ENCODE measurements around the gene SPINK8. TPM values are rescaled to one million over a fixed set of nuclear protein-coding genes. Genes with fewer than 3 reads are reported as not detected.

Gene SPINK8
- total and polyA plus RNA-seq, 2 donors from 2014 or later, result not detected

- H3K4me1 ChIP-seq (ENCODE audit: control insufficient read depth in 2 of 3, insufficient read depth in 2 of 3, low read depth in 1 of 3, low read length in 3 of 3), result no peaks in the 10 kb centered on the region
- H3K27ac ChIP-seq (ENCODE audit: low read depth in 2 of 2, low read length in 2 of 2), result no peak overlapping the region
- intact Hi-C loops (cut with DNase I), result no loop called here
- DNase-seq (no peak), FAIRE-seq (no peak)
- TF ChIP-seq CTCF (IDR thresholded peaks at IDR 0.05; ENCODE audit: borderline replicate concordance, extremely low read depth, insufficient read depth), result no peak
- H3K36me3 ChIP-seq (ENCODE audit: control insufficient read depth in 2 of 3, insufficient read depth in 3 of 3, low read length in 3 of 3), result no peaks in the 10 kb centered on the region
- H3K9ac ChIP-seq (ENCODE audit: low read length in 3 of 3), result no peak overlapping the region
- H3K27me3 ChIP-seq (ENCODE audit: control insufficient read depth, insufficient read depth, low read length), result no peaks in the 10 kb centered on the region
- H3K4me3 ChIP-seq (ENCODE audit: low read length in 3 of 3), result no peak overlapping the region
- no peaks in the 10 kb centered on the region for H3K9me3 ChIP-seq (ENCODE audit: control insufficient read depth in 2 of 3, insufficient read depth in 1 of 3, low read length in 3 of 3)
Observed at GRCh38 chr3:48285675-48286074, 47.8 kb downstream of the SPINK8 start.

GRCh38 chr3:48285132-48285531 is 48.3 kb downstream of the SPINK8 start:
- Histone ChIP-seq H3K9ac (ENCODE audit: low read length in 3 of 3) (no peak overlapping the region), H3K27me3 (ENCODE audit: control insufficient read depth, insufficient read depth, low read length) (no peaks in the 10 kb centered on the region), H3K36me3 (ENCODE audit: control insufficient read depth in 2 of 3, insufficient read depth in 3 of 3, low read length in 3 of 3) (no peaks in the 10 kb centered on the region), H3K27ac (ENCODE audit: low read depth in 2 of 2, low read length in 2 of 2) (no peak overlapping the region), H3K4me1 (ENCODE audit: control insufficient read depth in 2 of 3, insufficient read depth in 2 of 3, low read depth in 1 of 3, low read length in 3 of 3) (no peaks in the 10 kb centered on the region), H3K4me3 (ENCODE audit: low read length in 3 of 3) (no peak overlapping the region), H3K9me3 (ENCODE audit: control insufficient read depth in 2 of 3, insufficient read depth in 1 of 3, low read length in 3 of 3) (no peaks in the 10 kb centered on the region)
- TF ChIP-seq CTCF (IDR thresholded peaks at IDR 0.05; ENCODE audit: borderline replicate concordance, extremely low read depth, insufficient read depth), result no peak
- intact Hi-C loops (cut with DNase I), result no loop called here
- FAIRE-seq, result no peak
- DNase-seq, result no peak

GRCh38 chr3:48280881-48281280 is 52.6 kb downstream of the SPINK8 start:
- FAIRE-seq (no peak), DNase-seq (peak in 2 of 5 donors; percentile 40 to 46)
- H3K27me3 ChIP-seq (ENCODE audit: control insufficient read depth, insufficient read depth, low read length), result no peaks in the 10 kb centered on the region
- intact Hi-C loops (cut with DNase I), result no loop called here
- no peak overlapping the region for H3K4me3 ChIP-seq (ENCODE audit: low read length in 3 of 3)
- H3K9me3 ChIP-seq (ENCODE audit: control insufficient read depth in 2 of 3, insufficient read depth in 1 of 3, low read length in 3 of 3), result no peaks in the 10 kb centered on the region
- H3K9ac ChIP-seq (ENCODE audit: low read length in 3 of 3), result no peak overlapping the region
- H3K4me1 ChIP-seq (ENCODE audit: control insufficient read depth in 2 of 3, insufficient read depth in 2 of 3, low read depth in 1 of 3, low read length in 3 of 3), result no peaks in the 10 kb centered on the region
- no peaks in the 10 kb centered on the region for H3K36me3 ChIP-seq (ENCODE audit: control insufficient read depth in 2 of 3, insufficient read depth in 3 of 3, low read length in 3 of 3)
- TF ChIP-seq CTCF (IDR thresholded peaks at IDR 0.05; ENCODE audit: borderline replicate concordance, extremely low read depth, insufficient read depth), result no peak
- no peak overlapping the region for H3K27ac ChIP-seq (ENCODE audit: low read depth in 2 of 2, low read length in 2 of 2)

Data from kidney (tissue), 14 donors.